HCT116 (cell line): ENCODE data around the gene CNPY3. TPM values are rescaled to one million over a fixed set of nuclear protein-coding genes. Genes with fewer than 3 reads are reported as not detected.
A peak's percentile ranks its signal among the peaks of the same experiment; 100 is the strongest.

Experiments
- ATAC-seq: fragments of 200-7000 bp; cut with Tn5 transposase; 2 replicates; pipeline ENCODE4 v1.9.1; 2020; ENCODE audit warnings: mild to moderate bottlenecking, moderate library complexity
- BruUV-seq: library from RNA; stranded (reverse); fragments of 400-500 nt; replicated peaks from 2 replicates; lab custom pipeline; 2021; lab: Mats Ljungman, UMichigan
- CTCF ChIA-PET: fragments of 300-600 bp; sonication (Branson Sonifier 250); formaldehyde crosslinking; loops from one replicate; lab custom pipeline; 2021; ENCODE audit warnings: antibody characterized with exemption; lab: Charles Lee
- POLR2A ChIA-PET: fragments of 300-600, 350-600 bp; sonication (Branson Sonifier 250); formaldehyde crosslinking; loops from one replicate; lab custom pipeline; 2021; ENCODE audit warnings: antibody characterized with exemption; lab: Charles Lee
- RAD21 ChIA-PET, 2 experiments: fragments of 300-600 bp; sonication (Branson Sonifier 250); formaldehyde crosslinking; loops; one replicate each; lab custom pipeline; 2023; ENCODE audit warnings: low total read pairs in 2 of 2; ENCODE audit not compliant: uncharacterized antibody in 2 of 2, unreplicated experiment in 2 of 2, low non-redundant PET in 1 of 2; lab: Charles Lee
- DNase-seq: peaks from one replicate; pipeline ENCODE4 v3.0.0-alpha.2; 2010; ENCODE audit warnings: low read depth, low spot score
- H2AFZ ChIP-seq: fragments of 200-600 bp; shearing (Covaris generic), sonication (generic); 2 replicates; pipeline ENCODE4 v1.6.1; 2017; ENCODE audit warnings: low read depth, mixed run types, mixed read lengths, antibody characterized with exemption, low read length; ENCODE audit not compliant: poor library complexity, severe bottlenecking
- H3K27ac ChIP-seq: 2 replicates; pipeline ENCODE4 v1.5.1; 2012; ENCODE audit warnings: low read depth, low read length
- H3K27me3 ChIP-seq: fragments of 200-600 bp; sonication (generic); 2 replicates; pipeline ENCODE4 v1.6.1; 2016; ENCODE audit warnings: mixed run types, low read length, mixed read lengths; ENCODE audit not compliant: insufficient read depth
- H3K36me3 ChIP-seq, 2 experiments: fragments of 200-500 bp in 1 of 2; fragments of 200-600 bp in 1 of 2; sonication (Bioruptor generic) in 1 of 2; sonication (generic) in 1 of 2; 2 replicates each; pipeline versions ENCODE4 v1.5.1 to v1.6.1; 2014 to 2016; ENCODE audit warnings: low read length in 2 of 2, inconsistent platforms in 1 of 2, mixed read lengths in 1 of 2, mixed run types in 1 of 2; ENCODE audit not compliant: insufficient read depth in 2 of 2, control insufficient read depth in 1 of 2
- H3K4me1 ChIP-seq, 2 experiments: fragments of 200-600 bp in 1 of 2; sonication (generic) in 1 of 2; 2 replicates each; pipeline versions ENCODE4 v1.5.1 to v1.6.1; 2012 to 2017; ENCODE audit warnings: low read length in 2 of 2, inconsistent platforms in 1 of 2, mild to moderate bottlenecking in 1 of 2, mixed read lengths in 1 of 2, mixed run types in 1 of 2, moderate library complexity in 1 of 2; ENCODE audit not compliant: insufficient read depth in 2 of 2, control insufficient read depth in 1 of 2
- H3K4me2 ChIP-seq: fragments of 200-600 bp; sonication (generic); 2 replicates; pipeline ENCODE4 v1.6.1; 2017; ENCODE audit warnings: mixed run types, low read length, mixed read lengths
- H3K4me3 ChIP-seq, 2 experiments: fragments of 200-600 bp in 1 of 2; sonication (generic) in 1 of 2; replicated peaks in 1 of 2; 2 replicates each; pipeline ENCODE4 v1.5.1; 2011 to 2016; ENCODE audit warnings: low read length in 2 of 2, control low read depth in 1 of 2, low read depth in 1 of 2, mild to moderate bottlenecking in 1 of 2, mixed read lengths in 1 of 2, mixed run types in 1 of 2
- H3K79me2 ChIP-seq: fragments of 200-600 bp; sonication (generic); 2 replicates; pipeline ENCODE4 v1.6.1; 2017; ENCODE audit warnings: mild to moderate bottlenecking, mixed run types, low read length, moderate library complexity, mixed read lengths; ENCODE audit not compliant: insufficient read depth
- H3K9ac ChIP-seq: fragments of 200-600 bp; sonication (generic); 2 replicates; pipeline ENCODE4 v1.6.1; 2016; ENCODE audit warnings: low read length, mixed read lengths
- H3K9me2 ChIP-seq: fragments of 200-600 bp; sonication (generic), shearing (Covaris generic); 2 replicates; pipeline ENCODE4 v1.6.1; 2017; ENCODE audit warnings: mixed run types, mild to moderate bottlenecking, moderate library complexity; ENCODE audit not compliant: insufficient read depth
- H3K9me3 ChIP-seq, 2 experiments: fragments of 200-500 bp in 1 of 2; fragments of 200-600 bp in 1 of 2; sonication (Bioruptor generic) in 1 of 2; sonication (generic) in 1 of 2; 2 replicates each; pipeline ENCODE4 v1.6.1; 2014 to 2017; ENCODE audit warnings: low read length in 2 of 2, mixed read lengths in 2 of 2, inconsistent platforms in 1 of 2, low read depth in 1 of 2, mild to moderate bottlenecking in 1 of 2, mixed run types in 1 of 2, moderate library complexity in 1 of 2; ENCODE audit not compliant: control insufficient read depth in 1 of 2, insufficient read depth in 1 of 2
- H4K20me1 ChIP-seq: fragments of 200-600 bp; sonication (generic), shearing (Covaris generic); 2 replicates; pipeline ENCODE4 v1.6.1; 2017; ENCODE audit warnings: mixed run types, mild to moderate bottlenecking, moderate library complexity; ENCODE audit not compliant: insufficient read depth
- CTCF ChIP-seq, 3 experiments: fragments of 200-600 bp in 1 of 3; sonication (generic) in 1 of 3; IDR thresholded peaks in 2 of 3; conservative IDR thresholded peaks in 1 of 3; 2 replicates each; pipeline ENCODE4 v1.5.1; 2012 to 2017; ENCODE audit warnings: low read depth in 2 of 3, low read length in 2 of 3, antibody characterized with exemption in 1 of 3, borderline replicate concordance in 1 of 3, control low read depth in 1 of 3, mild to moderate bottlenecking in 1 of 3, mixed read lengths in 1 of 3, mixed run types in 1 of 3, moderate library complexity in 1 of 3; ENCODE audit not compliant: insufficient read depth in 1 of 3
- EGR1 ChIP-seq: IDR thresholded peaks from 2 replicates; pipeline ENCODE4 v1.6.1; 2012; ENCODE audit warnings: low read depth
- FOSL1 ChIP-seq: IDR thresholded peaks from 2 replicates; pipeline ENCODE4 v1.6.1; 2012; ENCODE audit warnings: low read depth
- JUND ChIP-seq: IDR thresholded peaks from 2 replicates; pipeline ENCODE4 v1.6.1; 2012
- MAX ChIP-seq: IDR thresholded peaks from 2 replicates; pipeline ENCODE4 v1.6.1; 2012
- POLR2A ChIP-seq: IDR thresholded peaks from 2 replicates; pipeline ENCODE4 v1.7.0; 2011; ENCODE audit warnings: borderline replicate concordance; ENCODE audit not compliant: insufficient read depth, insufficient read length; ENCODE audit errors: extremely low read depth
- RAD21 ChIP-seq: IDR thresholded peaks from 2 replicates; pipeline ENCODE4 v1.6.1; 2012; ENCODE audit warnings: low read depth, mild to moderate bottlenecking
- SIN3A ChIP-seq: IDR thresholded peaks from 2 replicates; pipeline ENCODE4 v1.6.1; 2012; ENCODE audit warnings: low read depth
- TCF7L2 ChIP-seq: IDR thresholded peaks from 2 replicates; pipeline ENCODE4 v1.7.0; 2011; ENCODE audit warnings: borderline replicate concordance, inconsistent platforms; ENCODE audit not compliant: insufficient read depth, insufficient read length; ENCODE audit errors: extremely low read depth
- YY1 ChIP-seq: IDR thresholded peaks from 2 replicates; pipeline ENCODE4 v1.6.1; 2011; ENCODE audit warnings: low read length, low read depth, moderate library complexity, mild to moderate bottlenecking; ENCODE audit not compliant: insufficient replicate concordance; ENCODE audit errors: extremely low read depth
- ZBTB33 ChIP-seq: IDR thresholded peaks from 2 replicates; pipeline ENCODE4 v1.6.1; 2011; ENCODE audit warnings: mild to moderate bottlenecking, low read length, moderate library complexity; ENCODE audit not compliant: insufficient replicate concordance; ENCODE audit errors: extremely low read depth
- ZFX ChIP-seq: fragments of 450-650 bp; IDR thresholded peaks from 2 replicates; pipeline ENCODE4 v1.6.1; 2017
- intact Hi-C: fragments of 100-400 bp; cut with micrococcal nuclease; formaldehyde crosslinking; loops from 2 replicates; pipeline ENCODE4 v1.10.0; 2022
- total RNA-seq: library from RNA; stranded (reverse); gene quantifications from one replicate; pipeline ENCODE4 v1.2.1, GENCODE V29; 2021; ENCODE audit not compliant: unreplicated experiment

Gene CNPY3
- total RNA-seq, 1 experiment from 2014 or later = 49.1 TPM

GRCh38 chr6:42890311-42891198 lies 38.7 kb upstream of the CNPY3 start (continued):
- TF ChIP-seq CTCF (IDR thresholded peaks at IDR 0.05 in 2 of 3, conservative IDR thresholded peaks at IDR 0.05 in 1 of 3; ENCODE audit: borderline replicate concordance in 1 of 3, insufficient read depth in 1 of 3, low read depth in 2 of 3, low read length in 2 of 3) (no peak), EGR1 (no peak), POLR2A (peak; percentile 60), TCF7L2 (peak; percentile 65)

GRCh38 chr6:42891199-42891722 lies 38.0 kb upstream of the CNPY3 start:
- BruUV-seq = no TSS peak
- intact Hi-C loops = loop anchor here (5.0 kb wide), 1 partner anchor 144 kb away; the partner anchor contains the start of gene TBCC
- POLR2A ChIA-PET = interaction anchor here (1.6 to 1.8 kb wide), 2 partner anchors 10 to 12 kb away, joined by 5 to 10 read pairs; partner anchors contain the start of gene RPL7L1
- Histone ChIP-seq H3K27me3 (no peaks in the 10 kb centered on the region), H3K79me2 (peaks cover 3% of the 10 kb centered on the region; the same call in 1 of the 2 replicates), H3K27ac (peak overlapping the region; percentile 98), H3K9me2 (no peaks in the 10 kb centered on the region), H3K4me2 (peak overlapping the region; percentile 87), H2AFZ (peak overlapping the region; percentile 63), H4K20me1 (peaks cover 2% of the 10 kb centered on the region), H3K4me1 (peaks cover 3 to 18% of the 10 kb centered on the region in 2 experiments; a peak in 3 of 4 replicates), H3K9me3 (no peaks in the 10 kb centered on the region), H3K9ac (peak overlapping the region; percentile 92), H3K36me3 (no peaks in the 10 kb centered on the region), H3K4me3 (peak overlapping the region; percentile 87 to 93)
- DNase-seq (no peak), ATAC-seq (no peak)
- CTCF ChIA-PET = interaction anchor here (1.0 kb wide), 1 partner anchor 230 kb away, joined by 3 read pairs; no protein-coding TSS in a partner anchor
- TF ChIP-seq SIN3A (no peak), TCF7L2 (no peak), MAX (no peak), YY1 (no peak), EGR1 (no peak), ZBTB33 (no peak), RAD21 (no peak), CTCF (IDR thresholded peaks at IDR 0.05 in 2 of 3, conservative IDR thresholded peaks at IDR 0.05 in 1 of 3; ENCODE audit: borderline replicate concordance in 1 of 3, insufficient read depth in 1 of 3, low read depth in 2 of 3, low read length in 2 of 3) (no peak), POLR2A (no peak), JUND (no peak), FOSL1 (no peak), ZFX (no peak)
- TF ChIP-seq, all 23 proteins: peak for 0
- RAD21 ChIA-PET = no interaction called here
